ENCODE measurements around the gene SLC13A3.
"Not testable (repeated sequence)": the region's sequence is repeated elsewhere in the genome, so short reads cannot be mapped to it uniquely, and the experiment has no call there.

Gene SLC13A3

GRCh38 chr20:46688151-46689081, 37.2 kb upstream of the SLC13A3 start:
- H3K27me3 ChIP-seq (ENCODE audit: insufficient read depth, low read length) = no peaks in the 10 kb centered on the region
- peaks cover 22% of the 10 kb centered on the region for H3K4me1 ChIP-seq (ENCODE audit: insufficient read depth, low read length)
- peak overlapping the region; percentile 51 for H2AFZ ChIP-seq (ENCODE audit: low read depth, low read length)
- no peaks in the 10 kb centered on the region for H3K9me3 ChIP-seq (ENCODE audit: low read length)
- peaks cover 6% of the 10 kb centered on the region for H3K36me3 ChIP-seq (ENCODE audit: insufficient read depth, low read length)
- H3K4me3 ChIP-seq (ENCODE audit: low read length) = peak overlapping the region; percentile 95

- Histone ChIP-seq H3K27me3 (ENCODE audit: insufficient read depth, low read length) (no peaks in the 10 kb centered on the region), H3K9me3 (ENCODE audit: low read length) (no peaks in the 10 kb centered on the region), H3K4me3 (ENCODE audit: low read length) (no peak overlapping the region), H3K4me1 (ENCODE audit: insufficient read depth, low read length) (peaks cover 26% of the 10 kb centered on the region), H2AFZ (ENCODE audit: low read depth, low read length) (no peak overlapping the region), H3K36me3 (ENCODE audit: insufficient read depth, low read length) (peaks cover 16% of the 10 kb centered on the region)
Observed at GRCh38 chr20:46683939-46684750, 32.9 kb upstream of the SLC13A3 start.

GRCh38 chr20:46683668-46683938, 32.3 kb upstream of the SLC13A3 start:
- peaks cover 16% of the 10 kb centered on the region for H3K36me3 ChIP-seq (ENCODE audit: insufficient read depth, low read length)
- no peaks in the 10 kb centered on the region for H3K9me3 ChIP-seq (ENCODE audit: low read length)
- H2AFZ ChIP-seq (ENCODE audit: low read depth, low read length) = no peak overlapping the region
- H3K4me1 ChIP-seq (ENCODE audit: insufficient read depth, low read length) = peaks cover 26% of the 10 kb centered on the region
- H3K4me3 ChIP-seq (ENCODE audit: low read length) = no peak overlapping the region
- no peaks in the 10 kb centered on the region for H3K27me3 ChIP-seq (ENCODE audit: insufficient read depth, low read length)

- Histone ChIP-seq H2AFZ (ENCODE audit: low read depth, low read length) (no peak overlapping the region), H3K4me3 (ENCODE audit: low read length) (no peak overlapping the region), H3K27me3 (ENCODE audit: insufficient read depth, low read length) (no peaks in the 10 kb centered on the region), H3K9me3 (ENCODE audit: low read length) (no peaks in the 10 kb centered on the region), H3K4me1 (ENCODE audit: insufficient read depth, low read length) (peaks cover 22% of the 10 kb centered on the region), H3K36me3 (ENCODE audit: insufficient read depth, low read length) (peaks cover 16% of the 10 kb centered on the region)
Observed at GRCh38 chr20:46683011-46683667, 31.9 kb upstream of the SLC13A3 start.

- no peak overlapping the region for H3K4me3 ChIP-seq (ENCODE audit: low read length)
- H3K9me3 ChIP-seq (ENCODE audit: low read length) = no peaks in the 10 kb centered on the region
- H3K27me3 ChIP-seq (ENCODE audit: insufficient read depth, low read length) = no peaks in the 10 kb centered on the region
- peaks cover 16% of the 10 kb centered on the region for H3K4me1 ChIP-seq (ENCODE audit: insufficient read depth, low read length)
- peaks cover 16% of the 10 kb centered on the region for H3K36me3 ChIP-seq (ENCODE audit: insufficient read depth, low read length)
- H2AFZ ChIP-seq (ENCODE audit: low read depth, low read length) = no peak overlapping the region
Observed at GRCh38 chr20:46682063-46682821, 31.0 kb upstream of the SLC13A3 start.

GRCh38 chr20:46681032-46681854, 30.0 kb upstream of the SLC13A3 start:
- peaks cover 16% of the 10 kb centered on the region for H3K36me3 ChIP-seq (ENCODE audit: insufficient read depth, low read length)
- peaks cover 16% of the 10 kb centered on the region for H3K4me1 ChIP-seq (ENCODE audit: insufficient read depth, low read length)
- H2AFZ ChIP-seq (ENCODE audit: low read depth, low read length) = no peak overlapping the region
- H3K9me3 ChIP-seq (ENCODE audit: low read length) = no peaks in the 10 kb centered on the region
- no peak overlapping the region for H3K4me3 ChIP-seq (ENCODE audit: low read length)
- H3K27me3 ChIP-seq (ENCODE audit: insufficient read depth, low read length) = no peaks in the 10 kb centered on the region

- peaks cover 13% of the 10 kb centered on the region for H3K36me3 ChIP-seq (ENCODE audit: insufficient read depth, low read length)
- no peaks in the 10 kb centered on the region for H3K27me3 ChIP-seq (ENCODE audit: insufficient read depth, low read length)
- H2AFZ ChIP-seq (ENCODE audit: low read depth, low read length) = no peak overlapping the region
- H3K9me3 ChIP-seq (ENCODE audit: low read length) = no peaks in the 10 kb centered on the region
- H3K4me1 ChIP-seq (ENCODE audit: insufficient read depth, low read length) = peaks cover 16% of the 10 kb centered on the region
- no peak overlapping the region for H3K4me3 ChIP-seq (ENCODE audit: low read length)
Observed at GRCh38 chr20:46680684-46681031, 29.4 kb upstream of the SLC13A3 start.

- Histone ChIP-seq H3K9me3 (ENCODE audit: low read length) (no peaks in the 10 kb centered on the region), H3K27me3 (ENCODE audit: insufficient read depth, low read length) (no peaks in the 10 kb centered on the region), H3K36me3 (ENCODE audit: insufficient read depth, low read length) (peaks cover 10% of the 10 kb centered on the region), H3K4me3 (ENCODE audit: low read length) (no peak overlapping the region), H3K4me1 (ENCODE audit: insufficient read depth, low read length) (peaks cover 16% of the 10 kb centered on the region), H2AFZ (ENCODE audit: low read depth, low read length) (no peak overlapping the region)
Observed at GRCh38 chr20:46678516-46678915, 27.3 kb upstream of the SLC13A3 start.

GRCh38 chr20:46677608-46678007, 26.3 kb upstream of the SLC13A3 start:
- Histone ChIP-seq H3K9me3 (ENCODE audit: low read length) (no peaks in the 10 kb centered on the region), H3K4me1 (ENCODE audit: insufficient read depth, low read length) (peaks cover 8% of the 10 kb centered on the region), H3K4me3 (ENCODE audit: low read length) (no peak overlapping the region), H3K36me3 (ENCODE audit: insufficient read depth, low read length) (peaks cover 10% of the 10 kb centered on the region), H2AFZ (ENCODE audit: low read depth, low read length) (no peak overlapping the region), H3K27me3 (ENCODE audit: insufficient read depth, low read length) (no peaks in the 10 kb centered on the region)

GRCh38 chr20:46676649-46677316, 25.5 kb upstream of the SLC13A3 start:
- not testable (repeated sequence) for H3K36me3 ChIP-seq (ENCODE audit: insufficient read depth, low read length); H3K4me1 ChIP-seq (ENCODE audit: insufficient read depth, low read length); H2AFZ ChIP-seq (ENCODE audit: low read depth, low read length); H3K27me3 ChIP-seq (ENCODE audit: insufficient read depth, low read length); H3K4me3 ChIP-seq (ENCODE audit: low read length); H3K9me3 ChIP-seq (ENCODE audit: low read length)

- Histone ChIP-seq H3K4me3 (ENCODE audit: low read length) (no peak overlapping the region), H3K4me1 (ENCODE audit: insufficient read depth, low read length) (peaks cover 8% of the 10 kb centered on the region), H3K36me3 (ENCODE audit: insufficient read depth, low read length) (no peaks in the 10 kb centered on the region), H3K9me3 (ENCODE audit: low read length) (peaks cover 6% of the 10 kb centered on the region), H3K27me3 (ENCODE audit: insufficient read depth, low read length) (no peaks in the 10 kb centered on the region), H2AFZ (ENCODE audit: low read depth, low read length) (no peak overlapping the region)
Observed at GRCh38 chr20:46674253-46675083, 23.2 kb upstream of the SLC13A3 start.
